ENCODE data around the gene FCRL5.

DNA sequence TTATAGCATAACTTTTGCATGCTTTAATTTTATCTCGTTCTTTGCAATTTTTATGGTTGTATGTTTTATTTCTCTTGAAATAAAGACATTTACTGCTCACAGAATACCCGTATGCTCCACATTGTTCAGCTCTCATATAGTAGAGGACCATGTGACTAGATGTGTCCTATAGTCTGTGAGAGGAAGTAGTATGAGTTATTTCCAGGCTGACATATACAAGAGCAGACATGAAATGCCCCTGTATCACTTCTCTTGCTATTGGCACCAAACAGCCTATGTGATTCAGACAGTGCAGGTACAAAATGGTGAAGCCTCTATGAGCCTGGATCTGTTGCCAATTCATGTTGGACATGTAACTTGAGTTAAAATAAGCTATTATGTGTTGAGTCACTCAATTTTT is 5.8 kb upstream of the FCRL5 start:
- TF ChIP-seq NPAS2 (CRISPR knock-in tag; IDR thresholded peaks at IDR 0.05; ENCODE audit: borderline replicate concordance) (no peak), RARB (CRISPR knock-in tag; IDR thresholded peaks at IDR 0.05) (no peak), PHF8 (IDR thresholded peaks at IDR 0.05; ENCODE audit: borderline replicate concordance, low read depth) (no peak), CBX2 (IDR thresholded peaks at IDR 0.05; ENCODE audit: borderline replicate concordance, low read depth) (no peak)
- TF ChIP-seq, protein P1, sequence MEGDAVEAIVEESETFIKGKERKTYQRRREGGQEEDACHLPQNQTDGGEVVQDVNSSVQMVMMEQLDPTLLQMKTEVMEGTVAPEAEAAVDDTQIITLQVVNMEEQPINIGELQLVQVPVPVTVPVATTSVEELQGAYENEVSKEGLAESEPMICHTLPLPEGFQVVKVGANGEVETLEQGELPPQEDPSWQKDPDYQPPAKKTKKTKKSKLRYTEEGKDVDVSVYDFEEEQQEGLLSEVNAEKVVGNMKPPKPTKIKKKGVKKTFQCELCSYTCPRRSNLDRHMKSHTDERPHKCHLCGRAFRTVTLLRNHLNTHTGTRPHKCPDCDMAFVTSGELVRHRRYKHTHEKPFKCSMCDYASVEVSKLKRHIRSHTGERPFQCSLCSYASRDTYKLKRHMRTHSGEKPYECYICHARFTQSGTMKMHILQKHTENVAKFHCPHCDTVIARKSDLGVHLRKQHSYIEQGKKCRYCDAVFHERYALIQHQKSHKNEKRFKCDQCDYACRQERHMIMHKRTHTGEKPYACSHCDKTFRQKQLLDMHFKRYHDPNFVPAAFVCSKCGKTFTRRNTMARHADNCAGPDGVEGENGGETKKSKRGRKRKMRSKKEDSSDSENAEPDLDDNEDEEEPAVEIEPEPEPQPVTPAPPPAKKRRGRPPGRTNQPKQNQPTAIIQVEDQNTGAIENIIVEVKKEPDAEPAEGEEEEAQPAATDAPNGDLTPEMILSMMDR (IDR thresholded peaks at IDR 0.05), result no peak
